Fibroblast of skin of scalp (primary cell): Measurements from ENCODE around the gene PAPOLB.

Experiments
- DNase-seq: peaks from one replicate; pipeline ENCODE4 v3.0.0-alpha.2; 2013

Gene PAPOLB

GRCh38 chr7:4841836-4842235 is 20.0 kb downstream of the PAPOLB start:
- no peak for DNase-seq

- no peak for DNase-seq
Observed at GRCh38 chr7:4841007-4841784, 20.6 kb downstream of the PAPOLB start.

GRCh38 chr7:4840079-4840501 is 21.7 kb downstream of the PAPOLB start:
- no peak for DNase-seq

GRCh38 chr7:4838626-4839334 is 23.1 kb downstream of the PAPOLB start:
- no peak for DNase-seq

GRCh38 chr7:4837803-4838625 is 23.8 kb downstream of the PAPOLB start:
- DNase-seq = no peak

- no peak for DNase-seq
Observed at GRCh38 chr7:4837041-4837802, 24.6 kb downstream of the PAPOLB start.

- no peak for DNase-seq
Observed at GRCh38 chr7:4836206-4836661, 25.6 kb downstream of the PAPOLB start.

- DNase-seq = no peak
Observed at GRCh38 chr7:4835398-4836205, 26.2 kb downstream of the PAPOLB start.

GRCh38 chr7:4834601-4835397 is 27.0 kb downstream of the PAPOLB start:
- no peak for DNase-seq

- DNase-seq = no peak
Observed at GRCh38 chr7:4833691-4834600, 27.9 kb downstream of the PAPOLB start.

- no peak for DNase-seq
Observed at GRCh38 chr7:4833176-4833575, 28.7 kb downstream of the PAPOLB start.

GRCh38 chr7:4832711-4833110 is 29.1 kb downstream of the PAPOLB start:
- DNase-seq = no peak

GRCh38 chr7:4831723-4832495 is 29.9 kb downstream of the PAPOLB start:
- DNase-seq = no peak

GRCh38 chr7:4830176-4830575 is 31.7 kb downstream of the PAPOLB start:
- DNase-seq = peak; percentile 58

- no peak for DNase-seq
Observed at GRCh38 chr7:4828720-4829383, 33.0 kb downstream of the PAPOLB start.

GRCh38 chr7:4825081-4825480 is 36.7 kb downstream of the PAPOLB start:
- no peak for DNase-seq

GRCh38 chr7:4824120-4824775 is 37.6 kb downstream of the PAPOLB start:
- DNase-seq = no peak
